ENCODE measurements around the gene ZNF714.

ZNF714 gene

GRCh38 chr19:21082011-21082975, at the start of gene ZNF714:
ZNF714 (plus strand) TSS chr19:21082203; CDS start chr19:21098269, 16,066 bp downstream.
- DNase-seq (ENCODE audit: low read depth, low spot score): peak; percentile 96

GRCh38 chr19:21045028-21045427, 37.0 kb upstream of the ZNF714 start:
- no peak for DNase-seq (ENCODE audit: low read depth, low spot score)

- no peak for DNase-seq (ENCODE audit: low read depth, low spot score)
These were observed 35.5 kb upstream of the ZNF714 start for GRCh38 chr19:21046489-21046888.

DNA sequence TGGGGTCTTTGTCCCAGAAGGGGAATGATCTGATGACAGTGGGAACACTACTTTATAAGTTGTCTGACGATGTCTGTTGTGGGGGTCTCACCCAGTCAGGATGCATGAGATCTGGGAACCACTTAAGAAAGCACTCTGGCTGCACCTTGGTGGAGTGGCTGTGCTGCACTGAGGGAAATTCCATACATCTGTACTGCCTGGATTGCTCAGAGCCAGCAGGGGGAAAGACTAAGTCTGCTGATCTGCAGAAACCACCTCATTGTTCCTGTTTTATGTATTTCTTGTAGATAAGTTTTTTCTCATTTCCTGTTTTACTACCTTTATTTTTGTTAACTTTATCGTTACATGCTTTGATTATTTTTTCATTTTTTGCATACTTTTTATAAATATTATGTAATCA, 34.3 kb upstream of the ZNF714 start:
- DNase-seq (ENCODE audit: low read depth, low spot score): no peak

- DNase-seq (ENCODE audit: low read depth, low spot score): no peak
These were observed 29.1 kb upstream of the ZNF714 start for GRCh38 chr19:21052902-21053301.

DNA sequence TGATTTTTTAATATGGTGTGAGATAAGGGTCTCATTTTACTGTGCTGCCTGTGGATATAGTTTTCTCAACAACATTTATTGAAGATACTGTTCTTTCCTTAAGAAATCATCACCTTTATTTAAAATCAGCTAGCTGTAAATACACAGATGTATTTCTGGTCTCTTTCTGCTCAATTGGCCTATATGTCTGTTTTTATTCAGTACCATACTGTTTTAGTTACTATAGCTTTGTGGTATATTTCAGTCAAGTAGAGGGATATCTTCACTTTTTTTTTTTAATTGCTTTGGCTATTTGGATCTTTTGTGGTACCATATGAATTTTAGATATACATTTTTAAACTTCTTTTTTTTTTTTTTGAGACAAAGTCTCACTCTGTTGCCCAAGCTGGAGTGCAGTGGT, 16.7 kb upstream of the ZNF714 start:
- DNase-seq (ENCODE audit: low read depth, low spot score): no peak

GRCh38 chr19:21084343-21084742, 2.3 kb downstream of the ZNF714 start:
- DNase-seq (ENCODE audit: low read depth, low spot score): no peak

- DNase-seq (ENCODE audit: low read depth, low spot score): no peak
These were observed 5.9 kb downstream of the ZNF714 start for GRCh38 chr19:21087871-21088270.

- DNase-seq (ENCODE audit: low read depth, low spot score): no peak
These were observed 10.1 kb downstream of the ZNF714 start for GRCh38 chr19:21092109-21092508.

GRCh38 chr19:21094347-21095025, 12.5 kb downstream of the ZNF714 start:
- no peak for DNase-seq (ENCODE audit: low read depth, low spot score)

- DNase-seq (ENCODE audit: low read depth, low spot score): no peak
These were observed 16.3 kb downstream of the ZNF714 start for GRCh38 chr19:21098291-21098690.

DNA sequence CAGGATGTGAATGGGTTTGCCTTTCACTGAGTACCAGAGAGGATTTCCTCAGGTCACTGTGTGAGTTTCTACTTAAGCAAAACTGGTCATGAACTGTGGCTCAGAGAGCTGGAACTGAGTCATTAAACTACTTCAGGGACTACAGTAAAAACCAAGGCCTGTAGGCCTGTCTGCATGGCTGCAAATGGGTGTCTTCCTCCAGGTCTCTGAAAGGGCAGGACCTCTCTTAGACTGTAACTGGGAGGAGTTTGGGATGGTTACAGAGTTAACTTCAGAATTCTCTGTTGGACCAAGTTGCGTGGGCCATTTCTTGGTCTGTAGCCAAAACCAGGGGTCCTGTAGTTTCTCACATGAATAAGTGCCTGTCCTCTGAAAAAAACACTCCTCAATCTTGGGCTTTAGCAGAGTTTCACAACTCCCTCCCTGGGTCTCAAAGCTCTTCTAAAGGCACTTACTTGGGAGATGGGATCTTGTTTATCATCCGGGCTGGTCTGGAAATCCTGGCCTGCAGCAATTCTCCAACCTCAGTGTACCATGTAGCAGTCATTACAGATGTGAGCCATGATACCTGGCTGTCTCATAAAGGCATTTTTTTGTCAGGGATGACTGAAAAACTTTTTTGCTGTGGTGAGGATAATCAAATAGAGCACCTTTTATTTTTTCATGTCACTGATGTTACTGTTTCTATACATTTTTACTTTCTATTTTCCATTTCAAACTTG, 19.7 kb downstream of the ZNF714 start:
- no peak for DNase-seq (ENCODE audit: low read depth, low spot score)

- no peak for DNase-seq (ENCODE audit: low read depth, low spot score)
These were observed 27.1 kb downstream of the ZNF714 start for GRCh38 chr19:21109116-21109515.

DNA sequence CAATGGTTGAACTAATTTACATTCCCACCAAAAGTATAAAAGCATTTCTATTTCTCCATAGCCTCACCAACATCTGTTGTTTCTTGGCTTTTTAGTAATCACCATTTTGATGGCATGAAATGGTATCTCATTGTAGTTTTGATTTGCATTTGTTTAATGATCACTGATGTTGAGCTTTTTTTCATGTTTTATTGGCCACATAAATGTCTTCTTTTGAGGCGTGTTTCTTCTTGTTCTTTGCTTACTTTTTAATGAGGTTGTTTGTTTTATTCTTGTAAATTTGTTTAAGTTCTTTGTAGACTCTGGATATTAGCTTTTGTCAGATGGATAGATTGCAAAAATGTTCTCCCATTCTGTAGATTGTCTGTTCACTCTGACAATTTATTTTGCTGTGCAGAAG, 28.2 kb downstream of the ZNF714 start:
- no peak for DNase-seq (ENCODE audit: low read depth, low spot score)

DNA sequence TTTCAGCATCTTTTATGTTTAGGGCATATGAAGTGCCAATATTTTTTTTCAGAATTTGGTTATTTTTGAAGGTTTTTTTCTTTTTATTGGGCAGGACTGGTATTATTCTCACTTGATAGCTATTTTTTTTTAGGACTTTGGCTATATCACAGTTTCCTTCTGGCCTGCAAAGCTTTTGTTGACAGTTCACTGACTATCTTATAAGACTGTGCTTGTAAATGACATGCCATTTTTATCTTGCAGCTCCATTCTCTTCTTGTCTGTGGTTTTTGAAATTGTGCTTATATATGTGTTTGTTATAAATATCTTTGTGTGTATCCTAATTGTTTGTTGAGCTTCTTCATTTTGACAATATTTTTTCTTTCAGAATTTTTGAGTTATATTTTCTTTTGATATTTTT, 33.4 kb downstream of the ZNF714 start:
- no peak for DNase-seq (ENCODE audit: low read depth, low spot score)

GRCh38 chr19:21117041-21117907, 35.3 kb downstream of the ZNF714 start:
- no peak for DNase-seq (ENCODE audit: low read depth, low spot score)

- DNase-seq (ENCODE audit: low read depth, low spot score): no peak
These were observed 44.1 kb downstream of the ZNF714 start for GRCh38 chr19:21126078-21126477.

DNA sequence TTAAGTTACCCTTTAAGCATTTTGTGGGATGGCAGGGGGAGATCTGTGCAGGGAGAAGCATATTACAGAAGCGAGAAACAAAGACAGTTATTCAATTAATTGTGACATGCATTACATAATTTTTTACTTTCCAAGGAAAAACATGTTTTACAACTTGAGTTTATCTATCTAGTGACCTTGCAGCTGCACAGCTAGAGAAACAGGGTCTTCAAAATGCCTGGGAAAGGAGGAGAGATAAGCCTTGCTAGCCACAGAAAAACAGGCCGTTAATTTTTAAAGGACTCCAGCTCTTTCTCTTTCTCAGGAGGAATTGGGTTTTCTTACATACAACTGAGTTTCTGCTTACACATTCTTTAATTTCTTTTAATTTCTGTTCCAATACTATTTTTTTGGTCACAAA, 45.0 kb downstream of the ZNF714 start:
- no peak for DNase-seq (ENCODE audit: low read depth, low spot score)

GRCh38 chr19:21127898-21128297, 45.9 kb downstream of the ZNF714 start:
- DNase-seq (ENCODE audit: low read depth, low spot score): no peak

DNA sequence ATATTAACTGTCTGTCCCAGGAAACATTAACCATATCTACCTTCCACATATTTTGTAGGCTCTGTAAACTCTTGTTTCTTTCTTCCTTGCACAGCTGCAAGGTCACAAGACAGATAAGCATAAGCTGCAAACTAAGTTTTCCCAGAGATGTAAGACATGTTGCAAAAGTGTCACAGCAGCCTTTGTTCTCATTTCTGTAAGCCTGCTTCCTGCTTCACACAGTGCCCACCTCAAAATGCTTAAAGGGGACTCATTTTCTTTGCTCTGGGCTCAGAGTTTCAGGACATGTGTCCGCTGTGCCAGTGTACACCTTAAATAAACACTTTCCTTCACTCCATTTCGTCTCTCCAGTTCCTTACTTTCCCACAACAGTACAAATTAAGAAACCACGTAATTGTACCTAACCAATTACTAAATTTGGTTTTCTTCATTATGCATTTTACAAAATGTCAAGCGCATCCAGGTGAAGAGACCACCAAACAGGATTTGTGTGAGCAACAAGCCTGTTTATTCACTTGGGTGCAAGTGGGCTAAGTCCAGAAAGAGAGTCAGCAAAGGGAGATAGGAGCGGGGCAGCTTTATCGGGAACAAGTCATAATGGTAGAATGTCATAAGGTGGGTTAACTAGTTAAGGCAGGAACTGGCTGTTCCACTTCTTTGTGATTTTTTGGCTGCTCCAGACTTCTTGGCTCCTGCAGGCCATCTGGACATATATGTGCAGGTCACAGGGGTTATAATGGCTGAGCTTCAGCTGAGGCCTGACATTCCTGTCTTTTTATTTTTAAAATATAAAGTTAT, 47.1 kb downstream of the ZNF714 start:
- no peak for DNase-seq (ENCODE audit: low read depth, low spot score)

All from iPS DF 19.7 (cell line).